Epithelial cell of esophagus (primary cell): ENCODE measurements around the gene PTGDS.

Experiments
- DNase-seq: peaks from one replicate; pipeline ENCODE4 v3.0.0; 2010; ENCODE audit warnings: low read depth
- H3K4me3 ChIP-seq: 2 replicates; pipeline ENCODE4 v1.5.1; 2011; ENCODE audit warnings: mild to moderate bottlenecking, low read length, control low read depth
- CTCF ChIP-seq: IDR thresholded peaks from 2 replicates; pipeline ENCODE4 v1.5.1; 2011; ENCODE audit warnings: low read depth, mild to moderate bottlenecking, low read length, control low read depth, inconsistent platforms; ENCODE audit not compliant: insufficient read depth; ENCODE audit errors: missing control alignments

The PTGDS gene

DNA sequence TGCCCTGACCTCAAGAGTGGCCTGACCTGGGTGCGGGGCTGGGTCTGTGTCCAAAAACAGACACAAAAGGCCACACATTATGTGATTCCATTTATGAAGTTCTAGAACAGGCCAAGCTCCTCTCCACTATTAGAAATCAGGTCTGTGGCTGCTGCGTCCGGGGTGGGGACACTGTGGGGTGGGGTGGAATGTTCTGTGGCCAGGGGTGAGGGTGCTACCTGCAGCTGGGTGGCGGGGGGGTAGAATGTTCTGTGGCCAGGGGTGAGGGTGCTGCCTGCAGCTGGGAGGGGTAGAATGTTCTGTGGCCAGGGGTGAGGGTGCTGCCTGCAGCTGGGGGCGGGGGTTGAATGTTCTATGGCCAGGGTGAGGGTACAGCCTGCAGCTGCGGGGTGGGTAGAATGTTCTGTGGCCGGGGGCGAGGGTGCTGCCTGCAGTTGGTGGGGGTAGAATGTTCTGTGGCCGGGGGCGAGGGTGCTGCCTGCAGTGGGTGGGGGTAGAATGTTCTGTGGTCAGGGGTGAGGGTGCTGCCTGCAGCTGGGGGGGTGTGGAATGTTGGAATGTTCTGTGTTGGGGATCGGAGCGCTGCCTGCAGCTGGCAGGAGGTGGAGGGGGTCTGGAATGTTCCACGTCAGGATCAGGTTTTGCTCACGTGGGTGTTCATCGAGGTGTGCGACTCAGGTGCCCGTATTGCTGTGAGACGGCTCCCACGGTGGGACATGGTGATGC, 16.9 kb upstream of the PTGDS start:
- no peak for TF ChIP-seq CTCF
- no peak overlapping the region for H3K4me3 ChIP-seq
- no peak for DNase-seq

DNA sequence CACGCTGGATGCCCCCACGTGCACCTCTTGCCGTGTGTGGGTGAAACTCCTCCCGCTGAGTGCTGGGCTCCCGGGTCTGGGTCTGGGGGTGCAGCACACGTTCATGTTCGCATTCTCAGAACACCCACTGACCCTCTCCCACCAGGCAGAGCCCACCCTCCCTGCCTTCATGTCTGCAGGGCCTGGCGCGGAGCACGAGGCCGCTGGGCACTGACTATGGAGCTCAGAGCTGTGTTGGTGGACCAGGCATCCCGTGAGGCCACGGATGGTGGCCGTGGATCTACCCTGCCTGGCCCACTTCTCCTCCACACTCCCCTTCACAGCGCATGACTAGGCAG, 16.4 kb upstream of the PTGDS start:
- TF ChIP-seq CTCF = no peak
- no peak overlapping the region for H3K4me3 ChIP-seq
- no peak for DNase-seq

GRCh38 chr9:136961279-136962065, 15.8 kb upstream of the PTGDS start:
- DNase-seq = no peak
- no peak for TF ChIP-seq CTCF
- no peak overlapping the region for H3K4me3 ChIP-seq

DNA sequence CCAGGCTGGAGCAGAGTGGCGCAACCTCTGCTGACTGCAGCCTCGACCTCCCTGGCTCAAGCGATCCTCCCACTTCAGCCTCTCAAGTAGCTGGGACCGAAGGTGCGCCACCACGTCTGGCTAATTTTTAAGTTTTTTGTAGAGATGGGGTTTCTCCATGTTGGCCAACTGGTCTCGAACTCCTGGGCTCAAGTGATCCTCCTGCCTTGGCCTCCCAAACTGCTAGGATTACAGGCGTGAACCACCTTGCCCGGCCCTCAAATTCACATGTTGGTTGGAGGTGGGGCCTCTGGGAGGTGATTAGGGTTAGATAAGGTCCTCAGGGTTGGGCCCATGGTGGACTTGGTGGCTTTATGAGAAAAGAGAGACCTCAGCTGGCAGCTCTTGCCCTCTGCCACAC, 15.1 kb upstream of the PTGDS start:
- no peak for TF ChIP-seq CTCF
- DNase-seq = no peak
- no peak overlapping the region for H3K4me3 ChIP-seq

GRCh38 chr9:136962701-136963248, 14.5 kb upstream of the PTGDS start:
- no peak for DNase-seq
- no peak overlapping the region for H3K4me3 ChIP-seq
- TF ChIP-seq CTCF = no peak

DNA sequence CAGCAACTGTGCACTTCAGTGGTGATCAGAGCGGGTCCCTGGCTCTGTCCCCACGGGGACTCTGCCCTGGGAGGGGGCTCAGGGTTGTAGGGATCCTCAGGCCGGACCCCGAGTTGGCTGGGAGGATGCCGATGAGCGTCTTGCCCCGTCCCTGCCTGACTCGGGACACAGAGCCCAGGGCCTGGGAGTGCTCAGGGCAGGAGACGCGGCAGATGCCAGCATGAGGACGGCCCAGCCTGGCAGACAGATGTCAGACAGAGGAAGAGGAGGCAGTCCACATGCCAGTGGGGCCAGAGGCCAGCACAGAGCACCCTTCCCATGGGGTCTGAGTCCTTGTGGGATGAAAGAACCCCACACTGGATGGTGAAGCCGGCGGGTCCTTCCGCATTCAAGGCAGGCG, 14.0 kb upstream of the PTGDS start:
- no peak overlapping the region for H3K4me3 ChIP-seq
- DNase-seq = no peak
- TF ChIP-seq CTCF = no peak
